ENCODE measurements around the gene LSS.

LSS gene

GRCh38 chr21:46206163-46207005, 22.2 kb downstream of the LSS start:
- H3K9me2 ChIP-seq (replicated peaks; ENCODE audit: insufficient read depth, low read length) = no peaks in the 10 kb centered on the region
- H3K9ac ChIP-seq (ENCODE audit: low read length) = no peak overlapping the region
- H3K27ac ChIP-seq (ENCODE audit: low read length) = no peak overlapping the region
- H3K79me2 ChIP-seq (ENCODE audit: low read length) = no peaks in the 10 kb centered on the region
- no peaks in the 10 kb centered on the region for H3K27me3 ChIP-seq (replicated peaks; ENCODE audit: insufficient read depth, low read length)
- H3K9me3 ChIP-seq (replicated peaks; ENCODE audit: insufficient read depth, low read length) = no peaks in the 10 kb centered on the region
- H3K4me2 ChIP-seq (ENCODE audit: low read depth, low read length) = no peak overlapping the region
- no peak overlapping the region for H3K4me3 ChIP-seq (ENCODE audit: low read length)
- no peaks in the 10 kb centered on the region for H4K20me1 ChIP-seq (ENCODE audit: insufficient read depth, low read length)
- no peak overlapping the region for H2AFZ ChIP-seq (ENCODE audit: low read length)
- H3K36me3 ChIP-seq (replicated peaks; ENCODE audit: insufficient read depth, low read length) = peaks cover 12% of the 10 kb centered on the region
- H3K4me1 ChIP-seq (ENCODE audit: low read length) = no peaks in the 10 kb centered on the region
- TF ChIP-seq EZH2phosphoT487 (IDR thresholded peaks at IDR 0.05; ENCODE audit: low read length) (no peak), CTCF (IDR thresholded peaks at IDR 0.05; ENCODE audit: low read length) (no peak), EZH2 (optimal IDR thresholded peaks at IDR 0.05; ENCODE audit: low read depth, low read length) (no peak)
- no peaks in the 10 kb centered on the region for H3F3A ChIP-seq (ENCODE audit: insufficient read depth, low read length)
- no peak for DNase-seq

- H3K4me2 ChIP-seq (ENCODE audit: low read depth, low read length) = no peak overlapping the region
- H3K27ac ChIP-seq (ENCODE audit: low read length) = no peak overlapping the region
- no peaks in the 10 kb centered on the region for H3K9me2 ChIP-seq (replicated peaks; ENCODE audit: insufficient read depth, low read length)
- H3F3A ChIP-seq (ENCODE audit: insufficient read depth, low read length) = no peaks in the 10 kb centered on the region
- H3K36me3 ChIP-seq (replicated peaks; ENCODE audit: insufficient read depth, low read length) = peaks cover 13% of the 10 kb centered on the region
- no peaks in the 10 kb centered on the region for H3K27me3 ChIP-seq (replicated peaks; ENCODE audit: insufficient read depth, low read length)
- no peaks in the 10 kb centered on the region for H4K20me1 ChIP-seq (ENCODE audit: insufficient read depth, low read length)
- H3K4me1 ChIP-seq (ENCODE audit: low read length) = no peaks in the 10 kb centered on the region
- H2AFZ ChIP-seq (ENCODE audit: low read length) = no peak overlapping the region
- no peak overlapping the region for H3K9ac ChIP-seq (ENCODE audit: low read length)
- no peak overlapping the region for H3K4me3 ChIP-seq (ENCODE audit: low read length)
- no peak for TF ChIP-seq EZH2 (optimal IDR thresholded peaks at IDR 0.05; ENCODE audit: low read depth, low read length)
- no peak for TF ChIP-seq CTCF (IDR thresholded peaks at IDR 0.05; ENCODE audit: low read length)
- TF ChIP-seq EZH2phosphoT487 (IDR thresholded peaks at IDR 0.05; ENCODE audit: low read length) = no peak
- H3K9me3 ChIP-seq (replicated peaks; ENCODE audit: insufficient read depth, low read length) = no peaks in the 10 kb centered on the region
- no peak for DNase-seq
- H3K79me2 ChIP-seq (ENCODE audit: low read length) = no peaks in the 10 kb centered on the region
These were observed 22.8 kb downstream of the LSS start for GRCh38 chr21:46205766-46206162.

- Histone ChIP-seq H3K9me2 (replicated peaks; ENCODE audit: insufficient read depth, low read length) (no peaks in the 10 kb centered on the region), H3K4me1 (ENCODE audit: low read length) (no peaks in the 10 kb centered on the region), H3K36me3 (replicated peaks; ENCODE audit: insufficient read depth, low read length) (peaks cover 18% of the 10 kb centered on the region), H3K27me3 (replicated peaks; ENCODE audit: insufficient read depth, low read length) (no peaks in the 10 kb centered on the region), H3K27ac (ENCODE audit: low read length) (no peak overlapping the region), H3K9me3 (replicated peaks; ENCODE audit: insufficient read depth, low read length) (no peaks in the 10 kb centered on the region), H3K4me2 (ENCODE audit: low read depth, low read length) (no peak overlapping the region), H3K9ac (ENCODE audit: low read length) (no peak overlapping the region), H2AFZ (ENCODE audit: low read length) (no peak overlapping the region), H3F3A (ENCODE audit: insufficient read depth, low read length) (no peaks in the 10 kb centered on the region), H3K79me2 (ENCODE audit: low read length) (no peaks in the 10 kb centered on the region), H3K4me3 (ENCODE audit: low read length) (no peak overlapping the region), H4K20me1 (ENCODE audit: insufficient read depth, low read length) (no peaks in the 10 kb centered on the region)
- no peak for DNase-seq
- TF ChIP-seq CTCF (IDR thresholded peaks at IDR 0.05; ENCODE audit: low read length) (no peak), EZH2 (optimal IDR thresholded peaks at IDR 0.05; ENCODE audit: low read depth, low read length) (no peak), EZH2phosphoT487 (IDR thresholded peaks at IDR 0.05; ENCODE audit: low read length) (no peak)
These were observed 23.4 kb downstream of the LSS start for GRCh38 chr21:46205166-46205565.

All from MM.1S (cell line).